ENCODE data around the gene SLC16A1. TPM values are rescaled to one million over a fixed set of nuclear protein-coding genes. Genes with fewer than 3 reads are reported as not detected.

SLC16A1 gene
- total RNA-seq, 1 experiment from 2014 or later: 101 TPM

- intact Hi-C loops (cut with micrococcal nuclease; ENCODE audit: unreplicated experiment): no loop called here
Measured at GRCh38 chr1:112905395-112906149, 50.4 kb downstream of the SLC16A1 start.

DNA sequence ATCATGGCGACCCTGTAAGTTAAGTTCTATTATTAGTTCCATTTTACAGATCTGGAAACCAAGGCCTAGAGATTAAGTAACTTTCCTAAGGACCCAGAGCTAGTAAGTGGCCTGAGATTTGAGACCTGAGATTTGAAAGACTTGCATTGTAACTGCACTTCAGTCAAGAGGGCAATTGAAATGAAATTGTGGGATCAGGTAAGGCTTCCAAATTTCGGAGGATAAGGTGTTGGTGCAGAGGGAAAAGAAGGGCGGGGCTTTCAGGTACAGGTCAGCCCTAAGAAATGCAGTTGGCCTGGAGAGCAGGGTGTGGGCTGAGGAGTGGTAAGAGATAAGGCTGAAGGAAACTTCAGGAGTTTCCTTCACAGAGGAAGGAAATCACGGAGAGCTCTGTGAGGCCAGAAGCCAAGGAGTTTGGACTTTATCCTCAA, 51.1 kb downstream of the SLC16A1 start:
- Histone ChIP-seq H3K9me3 (ENCODE audit: low read depth, low read length, poor library complexity, severe bottlenecking) (no peaks in the 10 kb centered on the region), H3K36me3 (ENCODE audit: insufficient read depth, low read length, poor library complexity, severe bottlenecking) (peaks cover 6% of the 10 kb centered on the region), H3K4me3 (ENCODE audit: low read depth, low read length, poor library complexity, severe bottlenecking) (no peak overlapping the region), H3K27ac (ENCODE audit: low read depth, low read length, poor library complexity, severe bottlenecking) (no peak overlapping the region), H3K27me3 (replicated peaks; ENCODE audit: insufficient read depth, low read depth, low read length, poor library complexity) (no peaks in the 10 kb centered on the region), H3K4me1 (ENCODE audit: insufficient read depth, low read length, poor library complexity, severe bottlenecking) (peaks cover 13% of the 10 kb centered on the region)
- ChIA-PET POLR2A (ENCODE audit: low non-redundant PET) (interaction anchor here (0.6 kb wide), 1 partner anchor 53 kb away, joined by 3 read pairs; no protein-coding TSS in a partner anchor), CTCF (no interaction called here)
- intact Hi-C loops (cut with micrococcal nuclease; ENCODE audit: unreplicated experiment): no loop called here
- DNase-seq (ENCODE audit: low spot score): no peak
- BruUV-seq (replicated peaks): no TSS peak
- no peak for TF ChIP-seq EZH2 (IDR thresholded peaks at IDR 0.05; ENCODE audit: borderline replicate concordance, low read depth, low read length, poor library complexity, severe bottlenecking)

More at GRCh38 chr1:112905395-112906149, 50.4 kb downstream of the SLC16A1 start:
- no peak overlapping the region for H3K4me3 ChIP-seq (ENCODE audit: low read depth, low read length, poor library complexity, severe bottlenecking)
- ChIA-PET POLR2A (ENCODE audit: low non-redundant PET) (interaction anchor here (0.6 kb wide), 1 partner anchor 52 kb away, joined by 3 read pairs; no protein-coding TSS in a partner anchor), CTCF (no interaction called here)
- TF ChIP-seq CTCF (conservative IDR thresholded peaks at IDR 0.05; ENCODE audit: low read depth, low read length): no peak
- TF ChIP-seq EZH2 (IDR thresholded peaks at IDR 0.05; ENCODE audit: borderline replicate concordance, low read depth, low read length, poor library complexity, severe bottlenecking): no peak
- no TSS peak for BruUV-seq (replicated peaks)
- peaks cover 6% of the 10 kb centered on the region for H3K36me3 ChIP-seq (ENCODE audit: insufficient read depth, low read length, poor library complexity, severe bottlenecking)
- no peaks in the 10 kb centered on the region for H3K9me3 ChIP-seq (ENCODE audit: low read depth, low read length, poor library complexity, severe bottlenecking)
- H3K4me1 ChIP-seq (ENCODE audit: insufficient read depth, low read length, poor library complexity, severe bottlenecking): peaks cover 13% of the 10 kb centered on the region
- H3K27me3 ChIP-seq (replicated peaks; ENCODE audit: insufficient read depth, low read depth, low read length, poor library complexity): no peaks in the 10 kb centered on the region
- DNase-seq (ENCODE audit: low spot score): no peak
- peak overlapping the region; percentile 57 for H3K27ac ChIP-seq (ENCODE audit: low read depth, low read length, poor library complexity, severe bottlenecking)

DNA sequence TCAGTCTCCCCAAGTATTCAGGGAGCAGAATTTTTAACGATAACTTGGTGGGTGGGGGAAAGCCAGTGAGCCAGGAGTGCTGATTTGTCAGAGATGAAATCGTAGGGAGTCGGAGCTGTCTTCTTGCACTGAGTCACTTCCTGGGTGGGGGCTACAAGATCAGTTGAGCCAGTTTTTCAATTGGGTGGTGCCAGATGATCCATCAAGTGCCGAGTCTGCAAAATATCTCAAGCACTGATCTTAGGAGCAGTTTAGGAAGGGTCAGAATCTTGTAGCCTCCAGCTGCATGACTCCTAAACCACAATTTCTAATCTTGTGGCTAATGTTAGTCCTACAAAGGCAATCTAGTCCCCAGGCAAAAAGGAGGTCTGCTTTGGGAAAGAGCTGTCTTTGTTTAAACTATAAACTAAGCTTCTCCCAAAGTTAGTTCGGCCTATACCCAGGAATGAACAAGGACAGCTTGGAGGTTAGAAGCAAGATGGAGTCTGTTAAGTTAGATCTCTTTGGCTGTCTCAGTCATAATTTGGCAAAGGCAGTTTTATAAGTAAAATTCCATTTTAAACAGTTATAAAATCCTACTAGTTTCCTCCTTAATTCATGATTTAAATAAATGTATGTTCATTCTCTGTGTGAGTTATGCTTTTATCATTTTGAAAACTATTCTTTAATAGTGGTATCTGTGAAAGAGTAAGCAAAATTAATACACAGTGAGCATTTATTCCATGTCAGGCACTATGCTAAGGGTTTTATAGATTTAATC, 51.7 kb downstream of the SLC16A1 start:
- Histone ChIP-seq H3K4me1 (ENCODE audit: insufficient read depth, low read length, poor library complexity, severe bottlenecking) (peaks cover 13% of the 10 kb centered on the region), H3K27ac (ENCODE audit: low read depth, low read length, poor library complexity, severe bottlenecking) (peak overlapping the region; percentile 15), H3K4me3 (ENCODE audit: low read depth, low read length, poor library complexity, severe bottlenecking) (no peak overlapping the region), H3K27me3 (replicated peaks; ENCODE audit: insufficient read depth, low read depth, low read length, poor library complexity) (no peaks in the 10 kb centered on the region), H3K9me3 (ENCODE audit: low read depth, low read length, poor library complexity, severe bottlenecking) (no peaks in the 10 kb centered on the region), H3K36me3 (ENCODE audit: insufficient read depth, low read length, poor library complexity, severe bottlenecking) (peaks cover 6% of the 10 kb centered on the region)
- ChIA-PET CTCF (interaction anchor here (0.6 kb wide), 1 partner anchor 116 kb away, joined by 5 read pairs; no protein-coding TSS in a partner anchor), POLR2A (ENCODE audit: low non-redundant PET) (no interaction called here)
- intact Hi-C loops (cut with micrococcal nuclease; ENCODE audit: unreplicated experiment): no loop called here
- no peak for TF ChIP-seq CTCF (conservative IDR thresholded peaks at IDR 0.05; ENCODE audit: low read depth, low read length)
- no peak for TF ChIP-seq EZH2 (IDR thresholded peaks at IDR 0.05; ENCODE audit: borderline replicate concordance, low read depth, low read length, poor library complexity, severe bottlenecking)
- no TSS peak for BruUV-seq (replicated peaks)
- peak; percentile 71 for DNase-seq (ENCODE audit: low spot score)
